Pancreas (tissue), 10 donors: ENCODE data around the gene KCNH1. TPM values are rescaled to one million over a fixed set of nuclear protein-coding genes. Genes with fewer than 3 reads are reported as not detected.

Experiments used
- ATAC-seq, 4 donors: fragments of 200-7000 bp; cut with Tn5 transposase; one replicate each; pipeline versions ENCODE4 v1.8.0 to v1.9.1; 2020; ENCODE audit warnings: mild to moderate bottlenecking in 4 of 4, moderate library complexity in 4 of 4
- DNase-seq, 6 donors: peaks; one replicate each; pipeline ENCODE4 v3.0.0-alpha.2; 2020
- FAIRE-seq: peaks from 2 replicates; lab custom pipeline; 2012; peaks lifted over from hg19 to GRCh38; lab: Jason Lieb, UNC
- H3K27ac ChIP-seq, 4 donors: fragments of 200-600 bp; sonication (generic); 1 replicate in 3 of 4; 2 replicates in 1 of 4; pipeline versions ENCODE4 v1.5.0 to v1.8.0; 2020
- H3K27me3 ChIP-seq, 4 donors: fragments of 200-600 bp; one replicate each; pipeline ENCODE4 v1.8.0; 2021
- H3K36me3 ChIP-seq, 3 donors: fragments of 200-600 bp; sonication (generic) in 1 of 3; one replicate each; pipeline versions ENCODE4 v1.5.0 to v1.8.0; 2020 to 2021
- H3K4me1 ChIP-seq, 3 donors: fragments of 200-600 bp; one replicate each; pipeline ENCODE4 v1.8.0; 2021
- H3K4me3 ChIP-seq, 4 donors: fragments of 200-600 bp; sonication (generic) in 2 of 4; one replicate each; pipeline versions ENCODE4 v1.5.0 to v1.8.0; 2020 to 2021
- H3K9me3 ChIP-seq, 4 donors: fragments of 200-600 bp; one replicate each; pipeline ENCODE4 v1.8.0; 2021
- CTCF ChIP-seq, 4 donors: fragments of 200-600 bp; sonication (generic) in 3 of 4; IDR thresholded peaks; one replicate each; pipeline versions ENCODE4 v1.5.0 to v1.8.0; 2021; ENCODE audit warnings: antibody characterized with exemption in 4 of 4
- WGBS, 2 donors: extraction: QIAGEN DNeasy Blood & Tissue Kit; methylation state at CpG; one replicate each; pipeline ENCODE4 v1.1.7; 2013; 5-methylcytosine and 5-hydroxymethylcytosine counted together
- intact Hi-C, 3 donors: fragments of 100-400 bp; cut with DNase I; formaldehyde crosslinking; loops; one replicate each; pipeline versions ENCODE4 v1.11.1 to v1.14.2; 2022
- polyA plus RNA-seq, 2 donors: library from polyadenylated mRNA; stranded (reverse); fragments of 200-250 nt; gene quantifications; one replicate each; pipeline ENCODE4 v1.2.3, GENCODE V29; 2013
- total RNA-seq, 6 donors: library from RNA; stranded (reverse); fragmentation: NEBNext Ultra II Directional in 4 of 6; extraction: Animal tissue kit (Norgen Biotek cat#: 25700) in 4 of 6; gene quantifications; one replicate each; pipeline versions ENCODE4 v1.2.1 to v1.2.4, GENCODE V29; 2021 to 2023
- donor health status: healthy with polysubstance abuse.
- donor health status: DM: no; HTN: no; CAD: no; lungs with moderate emphysema.
- donor health status: DM: no; HTN: no; CAD: no.
- donor health status: control.
- donor health status: control.
- donor health status: Bipolar disorder and iron deficiency.
- donor health status: DM: yes; HTN: yes; CAD: no.
- donor health status: DM: no; HTN: no; CAD: no.
- donor health status: DM: no; HTN: no; CAD: no.
- donor health status: DM: yes; HTN: yes; CAD: no.

KCNH1 gene
- total and polyA plus RNA-seq, 8 donors, result 0.24 to 0.61 (median 0.36) TPM

- intact Hi-C loops, result no loop called here
- Histone ChIP-seq H3K4me1 (no peaks in the 10 kb centered on the region), H3K4me3 (no peak overlapping the region), H3K9me3 (no peaks in the 10 kb centered on the region), H3K27ac (no peak overlapping the region), H3K36me3 (no peaks in the 10 kb centered on the region), H3K27me3 (no peaks in the 10 kb centered on the region)
- no peak for FAIRE-seq
- no peak for DNase-seq
- no peak for TF ChIP-seq CTCF (IDR thresholded peaks at IDR 0.05)
- no peak for ATAC-seq
Measured at GRCh38 chr1:210814382-210815123, 319.4 kb downstream of the KCNH1 start.

GRCh38 chr1:210801501-210801900, 332.4 kb downstream of the KCNH1 start:
- DNase-seq (no peak), FAIRE-seq (no peak)

GRCh38 chr1:210800756-210801155, 333.2 kb downstream of the KCNH1 start:
- no peak for TF ChIP-seq CTCF (IDR thresholded peaks at IDR 0.05)
- Histone ChIP-seq H3K27me3 (peaks cover 0 to 2% (median 0%) of the 10 kb centered on the region in 4 donors), H3K9me3 (no peaks in the 10 kb centered on the region), H3K4me3 (no peak overlapping the region), H3K36me3 (no peaks in the 10 kb centered on the region), H3K4me1 (no peaks in the 10 kb centered on the region), H3K27ac (no peak overlapping the region)
- no peak for DNase-seq
- WGBS, 2 donors, result 50 to 56% methylated on average over 3 of the region's 3 CpGs
- no peak for ATAC-seq
- intact Hi-C loops, result no loop called here
- no peak for FAIRE-seq

More at GRCh38 chr1:210801501-210801900, 332.4 kb downstream of the KCNH1 start:
- no peaks in the 10 kb centered on the region for H3K4me1 ChIP-seq
- intact Hi-C loops, result no loop called here
- H3K27me3 ChIP-seq, result peaks cover 0 to 2% (median 0%) of the 10 kb centered on the region in 4 donors
- no peaks in the 10 kb centered on the region for H3K36me3 ChIP-seq
- WGBS, 2 donors, result 79 to 82% methylated on average over 4 of the region's 4 CpGs
- ATAC-seq, result no peak
- no peaks in the 10 kb centered on the region for H3K9me3 ChIP-seq
- no peak overlapping the region for H3K4me3 ChIP-seq
- TF ChIP-seq CTCF (IDR thresholded peaks at IDR 0.05), result no peak
- no peak overlapping the region for H3K27ac ChIP-seq

- WGBS, 2 donors, result 33 to 57% methylated on average over 4 of the region's 4 CpGs
- no peak for TF ChIP-seq CTCF (IDR thresholded peaks at IDR 0.05)
- Histone ChIP-seq H3K4me3 (no peak overlapping the region), H3K36me3 (no peaks in the 10 kb centered on the region), H3K4me1 (no peaks in the 10 kb centered on the region), H3K27me3 (peaks cover 0 to 2% (median 0%) of the 10 kb centered on the region in 4 donors), H3K9me3 (no peaks in the 10 kb centered on the region), H3K27ac (no peak overlapping the region)
- intact Hi-C loops, result no loop called here
- DNase-seq (no peak), ATAC-seq (no peak), FAIRE-seq (no peak)
Measured at GRCh38 chr1:210800301-210800700, 333.6 kb downstream of the KCNH1 start.

- H3K27me3 ChIP-seq, result peaks cover 0 to 2% (median 0%) of the 10 kb centered on the region in 4 donors
- DNase-seq (peak in 1 of 6 donors; percentile 42), ATAC-seq (no peak), FAIRE-seq (no peak)
- WGBS, 2 donors, result 80 to 83% methylated on average over 8 of the region's 8 CpGs
- no peak for TF ChIP-seq CTCF (IDR thresholded peaks at IDR 0.05)
- H3K36me3 ChIP-seq, result no peaks in the 10 kb centered on the region
- H3K27ac ChIP-seq, result no peak overlapping the region
- no peaks in the 10 kb centered on the region for H3K9me3 ChIP-seq
- H3K4me3 ChIP-seq, result no peak overlapping the region
- intact Hi-C loops, result no loop called here
- H3K4me1 ChIP-seq, result no peaks in the 10 kb centered on the region
Measured at GRCh38 chr1:210797422-210797821, 336.5 kb downstream of the KCNH1 start.
